HK-2 (cell line): Measurements from ENCODE around the gene NUP93.
"Not testable (repeated sequence)": the region's sequence is repeated elsewhere in the genome, so short reads cannot be mapped to it uniquely, and the experiment has no call there.

Experiments
- DNase-seq: peaks from one replicate; pipeline ENCODE4 v3.0.0-alpha.2; 2018; ENCODE audit not compliant: unreplicated experiment

Gene NUP93

GRCh38 chr16:56869513-56870275 is 139.8 kb downstream of the NUP93 start:
- peak; percentile 48 for DNase-seq

GRCh38 chr16:56870276-56870888 is 140.5 kb downstream of the NUP93 start:
- DNase-seq, result no peak

- DNase-seq, result peak; percentile 65
Observed at GRCh38 chr16:56871172-56871593, 141.3 kb downstream of the NUP93 start.

- DNase-seq, result no peak
Observed at GRCh38 chr16:56872863-56873391, 143.0 kb downstream of the NUP93 start.

- DNase-seq, result no peak
Observed at GRCh38 chr16:56874800-56875199, 144.9 kb downstream of the NUP93 start.

- no peak for DNase-seq
Observed at GRCh38 chr16:56876048-56876447, 146.1 kb downstream of the NUP93 start.

GRCh38 chr16:56877486-56878182 is 147.7 kb downstream of the NUP93 start:
- no peak for DNase-seq

- DNase-seq, result no peak
Observed at GRCh38 chr16:56878282-56878854, 148.4 kb downstream of the NUP93 start.

- DNase-seq, result no peak
Observed at GRCh38 chr16:56879276-56879675, 149.3 kb downstream of the NUP93 start.

GRCh38 chr16:56880176-56880575 is 150.2 kb downstream of the NUP93 start:
- no peak for DNase-seq

- DNase-seq, result no peak
Observed at GRCh38 chr16:56880685-56881084, 150.8 kb downstream of the NUP93 start.

GRCh38 chr16:56882077-56882800 is 152.3 kb downstream of the NUP93 start:
- DNase-seq, result no peak

- DNase-seq, result no peak
Observed at GRCh38 chr16:56883586-56883985, 153.7 kb downstream of the NUP93 start.

GRCh38 chr16:56884026-56884582 is 154.2 kb downstream of the NUP93 start:
- DNase-seq, result no peak

- not testable (repeated sequence) for DNase-seq
Observed at GRCh38 chr16:56884929-56885328, 155.0 kb downstream of the NUP93 start.

GRCh38 chr16:56885446-56886162 is 155.7 kb downstream of the NUP93 start:
- DNase-seq, result no peak

- DNase-seq, result no peak
Observed at GRCh38 chr16:56886296-56886695, 156.4 kb downstream of the NUP93 start.

- DNase-seq, result no peak
Observed at GRCh38 chr16:56886826-56887225, 156.9 kb downstream of the NUP93 start.

- DNase-seq, result no peak
Observed at GRCh38 chr16:56888806-56889205, 158.9 kb downstream of the NUP93 start.

- no peak for DNase-seq
Observed at GRCh38 chr16:56889206-56889605, 159.3 kb downstream of the NUP93 start.

- DNase-seq, result no peak
Observed at GRCh38 chr16:56891685-56892084, 161.8 kb downstream of the NUP93 start.
